Body of pancreas (tissue), 4 donors: ENCODE data around the gene MRPL10.

Source experiments
- CTCF ChIP-seq, 7 experiments: fragments of 450-650 bp in 4 of 7; fragments of 200-600 bp in 3 of 7; sonication (generic) in 3 of 7; IDR thresholded peaks; one replicate each; pipeline ENCODE4 v1.5.1; 2016 to 2019; ENCODE audit warnings: antibody characterized with exemption in 7 of 7
- POLR2A ChIP-seq, 3 donors: fragments of 450-650 bp; IDR thresholded peaks; one replicate each; pipeline ENCODE4 v1.6.1; 2016; ENCODE audit warnings: antibody characterized with exemption in 3 of 3, mild to moderate bottlenecking in 2 of 3

DNA sequence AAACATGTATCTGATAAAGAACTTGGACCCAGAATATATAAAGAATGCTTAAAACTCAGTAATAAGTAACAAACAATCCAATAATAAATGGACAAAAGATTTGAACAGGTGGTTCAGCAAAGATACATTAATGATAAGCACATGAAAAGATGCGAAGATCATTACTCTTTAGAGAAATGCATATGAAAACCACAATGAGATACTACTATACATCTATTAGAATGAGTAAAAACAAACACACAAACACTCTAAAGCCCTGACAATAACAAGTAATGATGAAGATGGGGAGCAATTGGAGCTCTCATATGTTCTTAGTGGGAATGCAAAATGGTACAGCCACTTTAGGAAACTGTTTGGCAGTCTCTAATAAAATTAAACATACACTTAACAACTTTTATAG is 38.9 kb downstream of the MRPL10 start:
- TF ChIP-seq POLR2A (IDR thresholded peaks at IDR 0.05) = no peak
- TF ChIP-seq CTCF (IDR thresholded peaks at IDR 0.05) = no peak
